K562 (cell line): ENCODE measurements around the gene TAPBPL. TPM values are rescaled to one million over a fixed set of nuclear protein-coding genes. Genes with fewer than 3 reads are reported as not detected.

Experiments
- ATAC-seq: fragments of 200-7000 bp; cut with Tn5 transposase; 3 replicates; pipeline ENCODE4 v1.9.1; 2020; ENCODE audit warnings: moderate library complexity
- BruUV-seq: library from RNA; stranded (reverse); fragments of 400-500 nt; replicated peaks from 2 replicates; lab custom pipeline; 2021; lab: Mats Ljungman, UMichigan
- CTCF ChIA-PET: fragments of 300-600 bp; formaldehyde crosslinking; extraction: SDS; loops from one replicate; lab custom pipeline; 2021; ENCODE audit warnings: low intra/inter-chr PET ratio; lab: Yijun Ruan, JAX
- POLR2A ChIA-PET: fragments of 300-600, 350-650 bp; sonication (Branson Sonifier 250); formaldehyde crosslinking; extraction: SDS; loops from one replicate; lab custom pipeline; 2021; ENCODE audit warnings: antibody characterized with exemption, inconsistent platforms; lab: Yijun Ruan, JAX
- DNase-seq, 4 experiments: peaks; one replicate each; pipeline versions ENCODE4 v3.0.0 to v3.0.0-alpha.2; 2011 to 2018; ENCODE audit warnings: low spot score in 3 of 4, mixed read lengths in 3 of 4; ENCODE audit errors: extremely low read depth in 1 of 4
- FAIRE-seq: peaks from 2 replicates; lab custom pipeline; 2011; peaks lifted over from hg19 to GRCh38; lab: Jason Lieb, UNC
- H2AFZ ChIP-seq: 2 replicates; pipeline ENCODE4 v1.6.0; 2011; ENCODE audit warnings: low read depth, low read length, control low read depth, inconsistent platforms
- H3K27ac ChIP-seq: fragments of 200-600 bp; 3 replicates; pipeline ENCODE4 v1.8.0; 2011; ENCODE audit warnings: low read depth, mild to moderate bottlenecking, control low read depth, inconsistent platforms, low read length, moderate library complexity, mixed read lengths; ENCODE audit errors: extremely low read depth
- H3K27me3 ChIP-seq, 2 experiments: fragments of 300-600 bp in 1 of 2; 2 replicates in 1 of 2; 3 replicates in 1 of 2; pipeline versions ENCODE4 v1.6.0 to v1.8.0; 2011; ENCODE audit warnings: inconsistent platforms in 2 of 2, low read length in 2 of 2, mild to moderate bottlenecking in 1 of 2, mixed read lengths in 1 of 2, moderate library complexity in 1 of 2; ENCODE audit not compliant: control insufficient read depth in 2 of 2, insufficient read depth in 2 of 2
- H3K36me3 ChIP-seq: fragments of 300-600 bp; 3 replicates; pipeline ENCODE4 v1.8.0; 2011; ENCODE audit warnings: mild to moderate bottlenecking, low read length, inconsistent platforms; ENCODE audit not compliant: control insufficient read depth, insufficient read depth
- H3K4me1 ChIP-seq, 2 experiments: fragments of 200-600 bp in 1 of 2; replicated peaks in 1 of 2; 2 replicates in 1 of 2; 3 replicates in 1 of 2; pipeline versions ENCODE4 v1.5.1 to v1.8.0; 2011; ENCODE audit warnings: inconsistent platforms in 2 of 2, low read length in 2 of 2, mild to moderate bottlenecking in 1 of 2, mixed read lengths in 1 of 2, moderate library complexity in 1 of 2; ENCODE audit not compliant: control insufficient read depth in 2 of 2, insufficient read depth in 2 of 2
- H3K4me2 ChIP-seq: 2 replicates; pipeline ENCODE4 v1.6.1; 2011; ENCODE audit warnings: low read length, control low read depth, inconsistent platforms, mixed read lengths; ENCODE audit not compliant: insufficient read depth
- H3K4me3 ChIP-seq: fragments of 200-600 bp; sonication (generic), shearing (Covaris generic); 2 replicates; pipeline ENCODE4 v1.5.1; 2016; ENCODE audit warnings: control low read depth, inconsistent platforms
- H3K79me2 ChIP-seq: fragments of 200-600 bp; 3 replicates; pipeline ENCODE4 v1.8.0; 2011; ENCODE audit warnings: low read length, inconsistent platforms; ENCODE audit not compliant: control insufficient read depth, insufficient read depth
- H3K9ac ChIP-seq, 2 experiments: 2 replicates each; pipeline versions ENCODE4 v1.6.0 to v1.6.1; 2011; ENCODE audit warnings: low read depth in 2 of 2, low read length in 2 of 2, control low read depth in 1 of 2, inconsistent platforms in 1 of 2, mild to moderate bottlenecking in 1 of 2, mixed read lengths in 1 of 2; ENCODE audit not compliant: insufficient read depth in 1 of 2
- H3K9me1 ChIP-seq: one replicate; pipeline ENCODE4 v1.6.0; 2011; ENCODE audit warnings: inconsistent platforms, mild to moderate bottlenecking, low read length, moderate library complexity; ENCODE audit not compliant: control insufficient read depth, insufficient read depth
- H3K9me3 ChIP-seq: replicated peaks from 2 replicates; pipeline ENCODE4 v1.5.1; 2011; ENCODE audit warnings: low read depth, low read length, inconsistent platforms; ENCODE audit not compliant: control insufficient read depth, insufficient read depth
- H4K20me1 ChIP-seq: replicated peaks from 2 replicates; pipeline ENCODE4 v1.6.1; 2011; ENCODE audit warnings: low read length, inconsistent platforms, mixed read lengths; ENCODE audit not compliant: control insufficient read depth, insufficient read depth
- BCLAF1 ChIP-seq, 2 experiments: fragments of 450-650 bp in 1 of 2; IDR thresholded peaks; 2 replicates each; pipeline ENCODE4 v1.6.1; 2011 to 2017; ENCODE audit warnings: low read depth in 2 of 2, antibody characterized with exemption in 1 of 2, borderline replicate concordance in 1 of 2, low read length in 1 of 2, mild to moderate bottlenecking in 1 of 2, mixed read lengths in 1 of 2; ENCODE audit not compliant: control insufficient read depth in 1 of 2
- BDP1 ChIP-seq: IDR thresholded peaks from 3 replicates; pipeline ENCODE4 v1.6.1; 2011; ENCODE audit not compliant: insufficient read length, insufficient read depth
- CBX2 ChIP-seq: fragments of 200-600 bp; sonication (generic); IDR thresholded peaks from one replicate; pipeline ENCODE4 v1.6.1; 2012; ENCODE audit warnings: mild to moderate bottlenecking, low read length, inconsistent platforms; ENCODE audit not compliant: insufficient read depth, poor library complexity, severe bottlenecking
- ESRRB ChIP-seq: fragments of 250-450 bp; sonication (Bioruptor Pico); IDR thresholded peaks from 2 replicates; pipeline ENCODE4 v1.5.0; 2020; ENCODE audit warnings: mild to moderate bottlenecking, moderate library complexity, borderline replicate concordance
- HINFP ChIP-seq: fragments of 450-650 bp; conservative IDR thresholded peaks from 2 replicates; pipeline ENCODE4 v1.6.1; 2016; ENCODE audit warnings: missing genetic modification characterization, low read depth, mild to moderate bottlenecking, control low read depth, missing compliant biosample characterization
- HLTF ChIP-seq: fragments of 450-650 bp; IDR thresholded peaks from 2 replicates; pipeline ENCODE4 v1.6.1; 2016
- KHSRP ChIP-seq: fragments of 450-650 bp; IDR thresholded peaks from 2 replicates; pipeline ENCODE4 v1.6.1; 2017
- SMAD3 ChIP-seq: fragments of 450-650 bp; formaldehyde crosslinking; conservative IDR thresholded peaks from 2 replicates; pipeline ENCODE4 v1.4.0; 2020; ENCODE audit warnings: mild to moderate bottlenecking
- SMARCA5 ChIP-seq: fragments of 450-650 bp; IDR thresholded peaks from 2 replicates; pipeline ENCODE4 v1.6.1; 2016
- TAF1 ChIP-seq: IDR thresholded peaks from 2 replicates; pipeline ENCODE4 v1.6.1; 2011; ENCODE audit warnings: mild to moderate bottlenecking, low read length, moderate library complexity; ENCODE audit not compliant: insufficient read depth, control insufficient read depth, severe bottlenecking; ENCODE audit errors: extremely low read depth
- THAP12 ChIP-seq: fragments of 250-450 bp; sonication (Bioruptor Pico); IDR thresholded peaks from 2 replicates; pipeline ENCODE4 v1.9.0; 2021; ENCODE audit warnings: mild to moderate bottlenecking, inconsistent platforms
- ZNF282 ChIP-seq: sonication (generic); formaldehyde crosslinking; IDR thresholded peaks from 2 replicates; pipeline ENCODE4 v1.8.1; 2023; ENCODE audit warnings: missing genetic modification reagents
- WGBS: fragments of 100-300 bp; shearing (Covaris generic); methylation state at CpG from one replicate; pipeline ENCODE4 v1.1.6; 2016; ENCODE audit warnings: low coverage, mixed read lengths; ENCODE audit not compliant: insufficient coverage; ENCODE audit errors: missing lambda C conversion rate; 5-methylcytosine and 5-hydroxymethylcytosine counted together
- in situ Hi-C: fragments of 300-500 bp; cut with MboI; formaldehyde crosslinking; loops from 4 replicates; pipeline ENCODE4 v1.15.0; 2018; ENCODE audit warnings: inconsistent platforms, mixed read lengths
- intact Hi-C: fragments of 100-400 bp; cut with micrococcal nuclease; formaldehyde crosslinking; loops from 2 replicates; pipeline ENCODE4 v1.14.2; 2022
- polyA plus RNA-seq, 8 experiments: library from polyadenylated mRNA; depleted of rRNA in 4 of 8; stranded (reverse) in 5 of 8; unstranded in 3 of 8; fragments of >200 nt; fragmentation: Nextera tagmentation in 2 of 8; fragmentation: Illumina TruSeq in 1 of 8; extraction: Ambion mirVana in 2 of 8; extraction: Trizol in 1 of 8; gene quantifications; 2 replicates each; pipeline versions ENCODE4 v1.2.1 to v1.2.3, GENCODE V29; 2011 to 2014; ENCODE audit warnings: inconsistent platforms in 1 of 8, missing spikeins in 1 of 8
- total RNA-seq, 7 experiments: library from RNA; depleted of rRNA in 6 of 7; stranded (reverse); fragments of >200 nt in 6 of 7; fragmentation: Illumina TruSeq in 2 of 7; extraction: Trizol in 2 of 7; gene quantifications; 2 replicates each; pipeline versions ENCODE4 v1.2.1 to v1.2.3, GENCODE V29; 2011 to 2021; ENCODE audit warnings: low replicate concordance in 1 of 7

The TAPBPL gene
- total and polyA plus RNA-seq, 9 of the 15 experiments (the other 6 are each of a cell fraction or from before 2014, with no cell fraction given), result 0.29 to 1.6 (median 0.45) TPM

- 0 out of 3 replicates have a peak, but pooled peaks cover 5% of the 10 kb centered on the region for H3K36me3 ChIP-seq
- BruUV-seq, result no TSS peak
- TF ChIP-seq KHSRP (no peak), SMARCA5 (no peak), HLTF (no peak), BDP1 (no peak), TAF1 (no peak), ZNF282 (CRISPR knock-in tag) (no peak), THAP12 (CRISPR knock-in tag) (no peak), SMAD3 (CRISPR knock-in tag) (no peak), BCLAF1 (IDR thresholded peaks at IDR 0.05; ENCODE audit: borderline replicate concordance in 1 of 2, control insufficient read depth in 1 of 2, low read depth in 2 of 2, low read length in 1 of 2) (no peak), CBX2 (no peak), ESRRB (CRISPR knock-in tag) (no peak), HINFP (tag) (no peak)
Observed at GRCh38 chr12:6457220-6457945, 5.5 kb downstream of the TAPBPL start.

More at GRCh38 chr12:6457220-6457945, 5.5 kb downstream of the TAPBPL start:
- DNase-seq, result no peak
- Histone ChIP-seq H3K9me3 (no peaks in the 10 kb centered on the region), H3K79me2 (no peaks in the 10 kb centered on the region), H3K9me1 (no peaks in the 10 kb centered on the region), H2AFZ (no peak overlapping the region), H3K4me3 (no peak overlapping the region), H3K27ac (no peak overlapping the region), H3K27me3 (no peaks in the 10 kb centered on the region), H3K4me1 (peaks cover 5 to 8% of the 10 kb centered on the region in 2 experiments; a peak in 4 of 5 replicates), H3K9ac (no peak overlapping the region), H4K20me1 (no peaks in the 10 kb centered on the region), H3K4me2 (no peak overlapping the region)
- intact Hi-C loops (no loop called here), in situ Hi-C loops (loop anchor here (25.0 kb wide), 1 partner anchor 395 kb away; no protein-coding TSS in a partner anchor)
- FAIRE-seq, result no peak
- POLR2A ChIA-PET, result interaction anchor here (0.6 to 1.3 kb wide), 5 partner anchors 13 to 415 kb away, joined by 3 to 7 read pairs (median 3); partner anchors contain the start of gene VAMP1
- no peak for ATAC-seq
- CTCF ChIA-PET, result no interaction called here
- 47% methylated on average over 12 of the region's 12 CpGs for WGBS
